Measurements from ENCODE around the gene SLC26A11.
"Not testable (repeated sequence)": the region's sequence is repeated elsewhere in the genome, so short reads cannot be mapped to it uniquely, and the experiment has no call there.

SLC26A11 gene

GRCh38 chr17:80267391-80267790 lies 47.2 kb downstream of the SLC26A11 start:
- Histone ChIP-seq H3K9me3 (ENCODE audit: low read length) (no peaks in the 10 kb centered on the region), H2AFZ (ENCODE audit: low read depth, low read length) (no peak overlapping the region), H3K27me3 (ENCODE audit: insufficient read depth, low read length) (no peaks in the 10 kb centered on the region), H3K36me3 (ENCODE audit: insufficient read depth, low read length) (no peaks in the 10 kb centered on the region), H3K4me1 (ENCODE audit: insufficient read depth, low read length) (peaks cover 20% of the 10 kb centered on the region), H3K4me3 (ENCODE audit: low read length) (no peak overlapping the region)

GRCh38 chr17:80268427-80268826 lies 48.2 kb downstream of the SLC26A11 start:
- no peak overlapping the region for H3K4me3 ChIP-seq (ENCODE audit: low read length)
- no peak overlapping the region for H2AFZ ChIP-seq (ENCODE audit: low read depth, low read length)
- no peaks in the 10 kb centered on the region for H3K9me3 ChIP-seq (ENCODE audit: low read length)
- H3K4me1 ChIP-seq (ENCODE audit: insufficient read depth, low read length), result peaks cover 12% of the 10 kb centered on the region
- no peaks in the 10 kb centered on the region for H3K27me3 ChIP-seq (ENCODE audit: insufficient read depth, low read length)
- H3K36me3 ChIP-seq (ENCODE audit: insufficient read depth, low read length), result no peaks in the 10 kb centered on the region

GRCh38 chr17:80269405-80269807 lies 49.2 kb downstream of the SLC26A11 start:
- H3K27me3 ChIP-seq (ENCODE audit: insufficient read depth, low read length), result no peaks in the 10 kb centered on the region
- H3K4me3 ChIP-seq (ENCODE audit: low read length), result no peak overlapping the region
- H3K36me3 ChIP-seq (ENCODE audit: insufficient read depth, low read length), result no peaks in the 10 kb centered on the region
- no peaks in the 10 kb centered on the region for H3K9me3 ChIP-seq (ENCODE audit: low read length)
- H2AFZ ChIP-seq (ENCODE audit: low read depth, low read length), result no peak overlapping the region
- H3K4me1 ChIP-seq (ENCODE audit: insufficient read depth, low read length), result peaks cover 12% of the 10 kb centered on the region

GRCh38 chr17:80270104-80270503 lies 49.9 kb downstream of the SLC26A11 start:
- Histone ChIP-seq H3K9me3 (ENCODE audit: low read length) (no peaks in the 10 kb centered on the region), H3K4me3 (ENCODE audit: low read length) (no peak overlapping the region), H3K36me3 (ENCODE audit: insufficient read depth, low read length) (no peaks in the 10 kb centered on the region)

GRCh38 chr17:80270836-80271235 lies 50.6 kb downstream of the SLC26A11 start:
- H3K9me3 ChIP-seq (ENCODE audit: low read length), result no peaks in the 10 kb centered on the region
- no peaks in the 10 kb centered on the region for H3K36me3 ChIP-seq (ENCODE audit: insufficient read depth, low read length)
- H2AFZ ChIP-seq (ENCODE audit: low read depth, low read length), result no peak overlapping the region
- no peaks in the 10 kb centered on the region for H3K27me3 ChIP-seq (ENCODE audit: insufficient read depth, low read length)
- H3K4me3 ChIP-seq (ENCODE audit: low read length), result no peak overlapping the region
- H3K4me1 ChIP-seq (ENCODE audit: insufficient read depth, low read length), result peaks cover 12% of the 10 kb centered on the region

More at GRCh38 chr17:80270104-80270503, 49.9 kb downstream of the SLC26A11 start:
- peaks cover 12% of the 10 kb centered on the region for H3K4me1 ChIP-seq (ENCODE audit: insufficient read depth, low read length)
- no peak overlapping the region for H2AFZ ChIP-seq (ENCODE audit: low read depth, low read length)
- H3K27me3 ChIP-seq (ENCODE audit: insufficient read depth, low read length), result no peaks in the 10 kb centered on the region

GRCh38 chr17:80272366-80272765 lies 52.1 kb downstream of the SLC26A11 start:
- H3K36me3 ChIP-seq (ENCODE audit: insufficient read depth, low read length), result no peaks in the 10 kb centered on the region
- H3K9me3 ChIP-seq (ENCODE audit: low read length), result no peaks in the 10 kb centered on the region
- H3K4me3 ChIP-seq (ENCODE audit: low read length), result no peak overlapping the region
- no peaks in the 10 kb centered on the region for H3K27me3 ChIP-seq (ENCODE audit: insufficient read depth, low read length)
- H2AFZ ChIP-seq (ENCODE audit: low read depth, low read length), result no peak overlapping the region
- H3K4me1 ChIP-seq (ENCODE audit: insufficient read depth, low read length), result peaks cover 12% of the 10 kb centered on the region

- no peak overlapping the region for H2AFZ ChIP-seq (ENCODE audit: low read depth, low read length)
- no peaks in the 10 kb centered on the region for H3K27me3 ChIP-seq (ENCODE audit: insufficient read depth, low read length)
- H3K4me3 ChIP-seq (ENCODE audit: low read length), result no peak overlapping the region
- no peaks in the 10 kb centered on the region for H3K9me3 ChIP-seq (ENCODE audit: low read length)
- peaks cover 12% of the 10 kb centered on the region for H3K4me1 ChIP-seq (ENCODE audit: insufficient read depth, low read length)
- no peaks in the 10 kb centered on the region for H3K36me3 ChIP-seq (ENCODE audit: insufficient read depth, low read length)
Observed at GRCh38 chr17:80274331-80274730, 54.1 kb downstream of the SLC26A11 start.

- Histone ChIP-seq H3K27me3 (ENCODE audit: insufficient read depth, low read length) (no peaks in the 10 kb centered on the region), H2AFZ (ENCODE audit: low read depth, low read length) (no peak overlapping the region), H3K4me3 (ENCODE audit: low read length) (no peak overlapping the region), H3K36me3 (ENCODE audit: insufficient read depth, low read length) (no peaks in the 10 kb centered on the region), H3K4me1 (ENCODE audit: insufficient read depth, low read length) (peaks cover 8% of the 10 kb centered on the region), H3K9me3 (ENCODE audit: low read length) (no peaks in the 10 kb centered on the region)
Observed at GRCh38 chr17:80274871-80275449, 54.7 kb downstream of the SLC26A11 start.

GRCh38 chr17:80275857-80276256 lies 55.6 kb downstream of the SLC26A11 start:
- not testable (repeated sequence) for H3K4me1 ChIP-seq (ENCODE audit: insufficient read depth, low read length); H3K4me3 ChIP-seq (ENCODE audit: low read length); H3K9me3 ChIP-seq (ENCODE audit: low read length); H3K27me3 ChIP-seq (ENCODE audit: insufficient read depth, low read length); H2AFZ ChIP-seq (ENCODE audit: low read depth, low read length); H3K36me3 ChIP-seq (ENCODE audit: insufficient read depth, low read length)

- Histone ChIP-seq H2AFZ (ENCODE audit: low read depth, low read length) (no peak overlapping the region), H3K4me3 (ENCODE audit: low read length) (no peak overlapping the region), H3K4me1 (ENCODE audit: insufficient read depth, low read length) (no peaks in the 10 kb centered on the region), H3K9me3 (ENCODE audit: low read length) (no peaks in the 10 kb centered on the region), H3K36me3 (ENCODE audit: insufficient read depth, low read length) (no peaks in the 10 kb centered on the region), H3K27me3 (ENCODE audit: insufficient read depth, low read length) (no peaks in the 10 kb centered on the region)
Observed at GRCh38 chr17:80277751-80278671, 57.8 kb downstream of the SLC26A11 start.

GRCh38 chr17:80279895-80280294 lies 59.7 kb downstream of the SLC26A11 start:
- H3K9me3 ChIP-seq (ENCODE audit: low read length), result no peaks in the 10 kb centered on the region
- no peak overlapping the region for H2AFZ ChIP-seq (ENCODE audit: low read depth, low read length)
- H3K4me3 ChIP-seq (ENCODE audit: low read length), result no peak overlapping the region
- H3K4me1 ChIP-seq (ENCODE audit: insufficient read depth, low read length), result no peaks in the 10 kb centered on the region
- no peaks in the 10 kb centered on the region for H3K27me3 ChIP-seq (ENCODE audit: insufficient read depth, low read length)
- H3K36me3 ChIP-seq (ENCODE audit: insufficient read depth, low read length), result no peaks in the 10 kb centered on the region

GRCh38 chr17:80281516-80281915 lies 61.3 kb downstream of the SLC26A11 start:
- no peak overlapping the region for H2AFZ ChIP-seq (ENCODE audit: low read depth, low read length)
- H3K27me3 ChIP-seq (ENCODE audit: insufficient read depth, low read length), result no peaks in the 10 kb centered on the region
- H3K4me3 ChIP-seq (ENCODE audit: low read length), result no peak overlapping the region
- H3K36me3 ChIP-seq (ENCODE audit: insufficient read depth, low read length), result no peaks in the 10 kb centered on the region
- H3K9me3 ChIP-seq (ENCODE audit: low read length), result no peaks in the 10 kb centered on the region
- no peaks in the 10 kb centered on the region for H3K4me1 ChIP-seq (ENCODE audit: insufficient read depth, low read length)

- H3K36me3 ChIP-seq (ENCODE audit: insufficient read depth, low read length), result no peaks in the 10 kb centered on the region
- no peaks in the 10 kb centered on the region for H3K27me3 ChIP-seq (ENCODE audit: insufficient read depth, low read length)
- H2AFZ ChIP-seq (ENCODE audit: low read depth, low read length), result no peak overlapping the region
- H3K4me3 ChIP-seq (ENCODE audit: low read length), result no peak overlapping the region
- no peaks in the 10 kb centered on the region for H3K9me3 ChIP-seq (ENCODE audit: low read length)
- H3K4me1 ChIP-seq (ENCODE audit: insufficient read depth, low read length), result no peaks in the 10 kb centered on the region
Observed at GRCh38 chr17:80283116-80283852, 63.1 kb downstream of the SLC26A11 start.

All from neuron (in vitro differentiated cells).